Astrocyte (in vitro differentiated cells and primary cell): ENCODE results near the gene RBBP8NL. TPM values are rescaled to one million over a fixed set of nuclear protein-coding genes. Genes with fewer than 3 reads are reported as not detected.

ENCODE experiments used
- DNase-seq: peaks from one replicate; pipeline ENCODE4 v3.0.0-alpha.2; 2010; ENCODE audit warnings: low read depth
- FAIRE-seq: peaks from 2 replicates; lab custom pipeline; 2011; peaks lifted over from hg19 to GRCh38; lab: Jason Lieb, UNC
- H2AFZ ChIP-seq: 2 replicates; pipeline ENCODE4 v1.6.0; 2012; ENCODE audit warnings: low read depth, low read length, inconsistent platforms
- H3K27ac ChIP-seq: 2 replicates; pipeline ENCODE4 v1.5.1; 2011; ENCODE audit warnings: low read depth, low read length, inconsistent platforms
- H3K27me3 ChIP-seq: 2 replicates; pipeline ENCODE4 v1.6.0; 2011; ENCODE audit warnings: low read length, inconsistent platforms; ENCODE audit not compliant: insufficient read depth
- H3K36me3 ChIP-seq: 2 replicates; pipeline ENCODE4 v1.5.1; 2011; ENCODE audit warnings: low read length, inconsistent platforms; ENCODE audit not compliant: insufficient read depth
- H3K4me1 ChIP-seq: 2 replicates; pipeline ENCODE4 v1.5.1; 2011; ENCODE audit warnings: low read length, inconsistent platforms; ENCODE audit not compliant: insufficient read depth
- H3K4me2 ChIP-seq: 2 replicates; pipeline ENCODE4 v1.6.0; 2012; ENCODE audit warnings: low read length, inconsistent platforms
- H3K4me3 ChIP-seq: 2 replicates; pipeline ENCODE4 v1.5.1; 2011; ENCODE audit warnings: low read depth, mild to moderate bottlenecking, low read length, inconsistent platforms; ENCODE audit not compliant: insufficient read depth
- H3K79me2 ChIP-seq: 2 replicates; pipeline ENCODE4 v1.6.0; 2012; ENCODE audit warnings: mild to moderate bottlenecking, low read length, inconsistent platforms; ENCODE audit not compliant: insufficient read depth
- H3K9ac ChIP-seq: 2 replicates; pipeline ENCODE4 v1.6.0; 2012; ENCODE audit warnings: mild to moderate bottlenecking, low read length, inconsistent platforms
- H3K9me3 ChIP-seq: 2 replicates; pipeline ENCODE4 v1.5.1; 2012; ENCODE audit warnings: low read depth, mild to moderate bottlenecking, low read length, inconsistent platforms; ENCODE audit not compliant: insufficient read depth
- H4K20me1 ChIP-seq: 2 replicates; pipeline ENCODE4 v1.6.0; 2012; ENCODE audit warnings: low read length, inconsistent platforms; ENCODE audit not compliant: insufficient read depth
- H3K27ac Mint-ChIP-seq: one replicate; pipeline ENCODE4 v1.8.0; 2021; ENCODE audit warnings: mild to moderate bottlenecking, mixed read lengths; ENCODE audit not compliant: unreplicated experiment
- H3K27me3 Mint-ChIP-seq: one replicate; pipeline ENCODE4 v1.8.0; 2021; ENCODE audit warnings: low read depth, mixed read lengths; ENCODE audit not compliant: unreplicated experiment
- H3K36me3 Mint-ChIP-seq: one replicate; pipeline ENCODE4 v1.8.0; 2021; ENCODE audit warnings: low read depth, mixed read lengths; ENCODE audit not compliant: unreplicated experiment
- H3K4me1 Mint-ChIP-seq: one replicate; pipeline ENCODE4 v1.8.0; 2021; ENCODE audit warnings: low read depth, mixed read lengths; ENCODE audit not compliant: unreplicated experiment
- H3K4me3 Mint-ChIP-seq: one replicate; pipeline ENCODE4 v1.8.0; 2021; ENCODE audit warnings: mild to moderate bottlenecking, moderate library complexity, mixed read lengths; ENCODE audit not compliant: unreplicated experiment
- H3K9me3 Mint-ChIP-seq: one replicate; pipeline ENCODE4 v1.8.0; 2021; ENCODE audit warnings: mild to moderate bottlenecking, mixed read lengths; ENCODE audit not compliant: unreplicated experiment
- EZH2 ChIP-seq: IDR thresholded peaks from 2 replicates; pipeline ENCODE4 v1.6.1; 2012; ENCODE audit warnings: mild to moderate bottlenecking, low read length, inconsistent platforms; ENCODE audit not compliant: insufficient read depth
- total RNA-seq: library from RNA; stranded (reverse); gene quantifications from 2 replicates; pipeline ENCODE4 v1.2.1, GENCODE V29; 2021
- TF ChIP-seq, protein P1 (sequence below): IDR thresholded peaks from 2 replicates; pipeline ENCODE4 v1.5.1; 2011; ENCODE audit warnings: low read depth, mild to moderate bottlenecking, inconsistent platforms, low read length, moderate library complexity; ENCODE audit not compliant: insufficient read depth

Gene RBBP8NL
- total RNA-seq, 1 donor from 2014 or later = 0.14 TPM

GRCh38 chr20:62429455-62430310 is 2.3 kb upstream of the RBBP8NL start:
- Histone ChIP-seq H3K9me3 (no peaks in the 10 kb centered on the region), H3K4me1 (no peaks in the 10 kb centered on the region), H3K79me2 (no peaks in the 10 kb centered on the region), H4K20me1 (no peaks in the 10 kb centered on the region), H3K4me2 (no peak overlapping the region), H2AFZ (no peak overlapping the region), H3K9ac (no peak overlapping the region), H3K4me3 (no peak overlapping the region), H3K27me3 (peaks cover 12% of the 10 kb centered on the region), H3K27ac (no peak overlapping the region), H3K36me3 (no peaks in the 10 kb centered on the region)
- Mint-ChIP-seq H3K27ac (no peak overlapping the region), H3K36me3 (no peaks in the 10 kb centered on the region), H3K4me1 (peaks cover 2% of the 10 kb centered on the region), H3K4me3 (no peak overlapping the region), H3K9me3 (peaks cover 3% of the 10 kb centered on the region), H3K27me3 (peaks cover 49% of the 10 kb centered on the region)
- no peak for DNase-seq
- TF ChIP-seq, protein P1, sequence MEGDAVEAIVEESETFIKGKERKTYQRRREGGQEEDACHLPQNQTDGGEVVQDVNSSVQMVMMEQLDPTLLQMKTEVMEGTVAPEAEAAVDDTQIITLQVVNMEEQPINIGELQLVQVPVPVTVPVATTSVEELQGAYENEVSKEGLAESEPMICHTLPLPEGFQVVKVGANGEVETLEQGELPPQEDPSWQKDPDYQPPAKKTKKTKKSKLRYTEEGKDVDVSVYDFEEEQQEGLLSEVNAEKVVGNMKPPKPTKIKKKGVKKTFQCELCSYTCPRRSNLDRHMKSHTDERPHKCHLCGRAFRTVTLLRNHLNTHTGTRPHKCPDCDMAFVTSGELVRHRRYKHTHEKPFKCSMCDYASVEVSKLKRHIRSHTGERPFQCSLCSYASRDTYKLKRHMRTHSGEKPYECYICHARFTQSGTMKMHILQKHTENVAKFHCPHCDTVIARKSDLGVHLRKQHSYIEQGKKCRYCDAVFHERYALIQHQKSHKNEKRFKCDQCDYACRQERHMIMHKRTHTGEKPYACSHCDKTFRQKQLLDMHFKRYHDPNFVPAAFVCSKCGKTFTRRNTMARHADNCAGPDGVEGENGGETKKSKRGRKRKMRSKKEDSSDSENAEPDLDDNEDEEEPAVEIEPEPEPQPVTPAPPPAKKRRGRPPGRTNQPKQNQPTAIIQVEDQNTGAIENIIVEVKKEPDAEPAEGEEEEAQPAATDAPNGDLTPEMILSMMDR = no peak
- no peak for TF ChIP-seq EZH2
- FAIRE-seq = no peak

- no peak for DNase-seq
- H3K4me1 ChIP-seq = no peaks in the 10 kb centered on the region
- no peak overlapping the region for H2AFZ ChIP-seq
- Mint-ChIP-seq H3K4me1 (peaks cover 2% of the 10 kb centered on the region), H3K9me3 (no peaks in the 10 kb centered on the region), H3K27me3 (peaks cover 42% of the 10 kb centered on the region), H3K36me3 (no peaks in the 10 kb centered on the region), H3K4me3 (no peak overlapping the region), H3K27ac (no peak overlapping the region)
- TF ChIP-seq EZH2 = no peak
- TF ChIP-seq, protein P1 = no peak
- FAIRE-seq = no peak
- no peaks in the 10 kb centered on the region for H4K20me1 ChIP-seq
- no peak overlapping the region for H3K9ac ChIP-seq
- H3K36me3 ChIP-seq = no peaks in the 10 kb centered on the region
- no peak overlapping the region for H3K4me2 ChIP-seq
- H3K4me3 ChIP-seq = no peak overlapping the region
- H3K79me2 ChIP-seq = no peaks in the 10 kb centered on the region
- peaks cover 11% of the 10 kb centered on the region for H3K27me3 ChIP-seq
- no peak overlapping the region for H3K27ac ChIP-seq
- H3K9me3 ChIP-seq = no peaks in the 10 kb centered on the region
Measured at GRCh38 chr20:62428396-62429295, 1.3 kb upstream of the RBBP8NL start.
